Sciatic nerve (tissue), 2 donors: ENCODE measurements around the gene SIK2. TPM values are rescaled to one million over a fixed set of nuclear protein-coding genes. Genes with fewer than 3 reads are reported as not detected.
"Not testable (repeated sequence)": the region's sequence is repeated elsewhere in the genome, so short reads cannot be mapped to it uniquely, and the experiment has no call there.

Experiments
- ATAC-seq: fragments of 200-7000 bp; cut with Tn5 transposase; one replicate; pipeline ENCODE4 v1.9.1; 2020; ENCODE audit warnings: mild to moderate bottlenecking, moderate library complexity
- DNase-seq: peaks from one replicate; pipeline ENCODE4 v3.0.0-alpha.2; 2020; ENCODE audit warnings: low spot score
- intact Hi-C: fragments of 100-400 bp; cut with DNase I; formaldehyde crosslinking; loops from one replicate; pipeline ENCODE4 v1.14.2; 2022
- total RNA-seq: library from RNA; stranded (reverse); fragmentation: NEBNext Ultra II Directional; extraction: Animal tissue kit (Norgen Biotek cat#: 25700); gene quantifications from one replicate; pipeline ENCODE4 v1.2.1, GENCODE V29; 2021
- donor health status: DM: no; HTN: no; CAD: no.
- donor health status: DM: no; HTN: no; CAD: no.

SIK2 gene
- total RNA-seq, 1 donor from 2014 or later = 28.3 TPM

DNA sequence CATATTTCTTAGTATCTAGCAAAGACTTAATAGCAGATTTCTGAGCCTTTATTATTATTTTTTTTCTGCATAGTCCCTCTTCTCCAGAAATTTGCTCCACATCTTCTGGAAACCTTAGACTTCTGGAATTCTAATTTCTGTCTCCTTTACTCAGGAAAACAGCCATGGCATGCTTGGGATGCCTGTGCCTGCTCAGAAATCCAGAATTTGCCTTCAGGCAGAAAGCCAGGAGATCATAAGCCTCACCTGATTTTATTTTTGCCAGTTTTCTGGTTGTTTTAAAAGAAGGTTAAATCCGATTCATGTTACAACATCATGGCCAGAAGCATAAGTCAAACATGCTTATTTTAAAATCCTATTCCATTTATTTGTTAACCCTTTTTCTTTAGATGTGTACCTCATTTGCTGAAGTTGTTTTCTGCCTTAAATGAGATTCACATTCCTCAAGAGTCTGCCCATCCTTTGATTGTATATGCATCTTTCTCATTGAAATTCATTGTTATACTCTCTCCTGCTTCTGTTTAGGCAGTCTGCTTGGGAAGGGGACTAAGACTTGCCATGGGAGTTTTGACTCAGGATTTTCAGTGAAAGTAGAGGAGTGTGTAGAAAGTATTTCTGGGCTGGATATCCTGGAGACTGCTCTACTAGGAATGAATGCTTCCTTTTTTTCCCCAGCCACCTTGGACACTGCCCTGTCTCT is 37.1 kb downstream of the SIK2 start:
- no peak for ATAC-seq
- no peak for DNase-seq
- intact Hi-C loops = no loop called here

DNA sequence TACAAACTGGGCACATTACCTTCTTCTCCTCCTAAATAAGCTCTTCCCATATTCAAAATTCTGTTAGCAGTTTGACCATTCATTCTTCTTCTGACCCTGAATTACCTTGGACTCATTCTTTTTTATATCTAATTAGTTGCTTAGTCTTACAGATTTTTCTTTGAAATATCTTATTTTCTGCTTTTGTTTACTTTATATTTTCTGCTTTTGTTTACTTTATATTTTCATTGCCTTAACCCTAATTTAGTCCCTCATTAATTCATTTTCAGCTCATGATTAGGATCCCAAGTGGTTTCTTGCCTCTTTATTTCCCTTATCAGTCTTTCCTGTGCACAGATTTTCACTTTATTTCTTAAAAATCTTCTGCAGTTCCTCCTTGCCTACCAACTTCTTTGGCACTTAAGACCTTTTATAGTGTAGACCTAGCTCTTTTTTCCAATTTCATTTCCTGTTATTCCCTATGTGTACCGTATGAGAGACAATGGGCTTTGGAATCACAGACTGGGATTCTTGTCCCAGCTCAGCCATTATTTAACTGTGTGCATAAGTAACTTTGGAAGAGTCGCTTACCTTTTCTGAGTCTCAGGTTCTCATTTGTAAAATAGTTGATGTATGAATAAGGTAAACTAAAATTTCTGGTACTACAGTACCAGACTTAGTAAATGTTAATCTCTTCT is 39.2 kb downstream of the SIK2 start:
- DNase-seq (no peak), ATAC-seq (no peak)
- intact Hi-C loops = no loop called here

DNA sequence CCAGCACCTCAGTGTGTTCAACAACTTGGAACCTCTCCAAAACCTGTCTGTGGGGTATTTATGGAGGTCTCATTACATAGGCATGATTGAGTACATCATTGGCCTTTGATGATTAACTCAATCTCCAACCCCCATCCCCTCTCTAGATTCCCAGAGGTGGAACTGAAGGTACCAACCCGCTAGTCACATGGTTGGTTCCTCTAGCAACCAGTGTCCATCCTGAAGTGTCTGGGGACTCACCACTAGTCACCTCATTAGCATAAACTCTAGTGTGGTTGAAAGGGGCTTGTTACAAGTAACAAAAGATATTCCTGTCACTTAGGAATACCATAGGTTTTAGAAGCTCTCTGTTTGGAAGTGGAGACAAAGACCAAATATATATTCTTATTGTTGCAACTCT is 40.3 kb downstream of the SIK2 start:
- ATAC-seq (no peak), DNase-seq (no peak)
- intact Hi-C loops = no loop called here

DNA sequence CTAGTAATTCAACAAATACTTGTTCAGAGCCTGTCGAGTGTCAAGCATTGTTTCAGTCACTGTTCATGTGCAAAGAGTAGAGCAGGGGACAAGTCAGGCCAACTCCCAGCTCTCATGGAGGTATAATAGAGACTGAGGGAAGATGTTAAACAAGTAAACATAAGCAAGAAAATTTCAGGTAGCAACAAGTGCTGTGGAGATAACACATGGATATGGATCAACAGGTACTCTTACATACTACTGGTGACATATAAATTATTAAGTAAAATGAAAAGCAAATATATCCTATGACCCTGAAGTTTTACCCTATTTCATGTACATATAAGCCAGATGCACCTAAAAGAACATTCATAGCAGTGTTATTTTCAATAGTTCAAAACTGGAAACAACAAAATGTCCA is 42.7 kb downstream of the SIK2 start:
- intact Hi-C loops = no loop called here
- no peak for DNase-seq
- no peak for ATAC-seq

DNA sequence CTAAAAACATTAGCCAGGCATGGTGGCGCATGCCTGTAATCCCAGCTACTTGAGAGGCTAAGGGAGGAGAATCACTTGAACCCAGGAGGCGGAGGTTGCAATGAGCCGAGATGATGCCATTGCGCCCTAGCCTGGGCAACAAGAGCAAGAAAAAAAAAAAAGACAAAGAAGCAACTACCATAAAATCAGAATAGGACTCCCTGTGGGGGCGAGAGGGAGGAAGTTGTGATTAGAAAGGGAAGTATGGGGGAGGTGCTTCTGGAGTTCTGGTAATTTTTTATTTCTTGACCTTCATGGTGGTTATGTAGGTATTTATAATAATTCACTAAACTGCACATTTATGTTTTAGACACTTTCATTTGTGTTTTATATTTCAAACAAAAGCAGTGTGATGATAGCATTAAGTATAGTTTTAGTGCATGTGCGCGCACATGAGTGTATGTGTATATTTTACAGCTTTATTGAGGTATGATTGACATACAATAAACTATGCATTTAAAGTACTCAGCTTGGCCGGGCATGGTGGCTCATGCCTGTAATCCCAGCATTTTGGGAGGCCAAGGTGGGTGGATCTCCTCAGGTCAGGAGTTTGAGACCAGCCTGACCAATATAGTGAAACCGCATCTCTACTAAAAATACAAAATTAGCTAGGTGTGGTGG is 43.5 kb downstream of the SIK2 start:
- no peak for ATAC-seq
- intact Hi-C loops = no loop called here
- no peak for DNase-seq

DNA sequence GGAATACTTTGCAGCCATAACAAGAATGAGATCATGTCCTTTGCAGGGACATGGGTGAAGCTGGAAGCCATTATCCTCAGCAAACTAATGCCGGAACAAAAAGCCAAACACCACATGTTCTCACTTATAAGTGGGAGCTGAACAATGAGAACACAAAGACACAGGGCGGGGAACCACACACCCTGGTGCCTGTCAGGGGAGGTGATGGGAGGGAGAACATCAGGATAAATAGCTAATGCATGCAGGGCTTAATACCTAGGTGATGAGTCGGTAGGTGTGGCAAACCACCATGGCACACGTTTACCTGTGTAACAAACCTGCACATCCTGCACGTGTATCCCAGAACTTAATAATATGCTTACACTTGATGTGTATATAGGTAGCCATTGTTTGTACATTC is 49.1 kb downstream of the SIK2 start:
- intact Hi-C loops, DNase-seq, ATAC-seq: not testable (repeated sequence)

DNA sequence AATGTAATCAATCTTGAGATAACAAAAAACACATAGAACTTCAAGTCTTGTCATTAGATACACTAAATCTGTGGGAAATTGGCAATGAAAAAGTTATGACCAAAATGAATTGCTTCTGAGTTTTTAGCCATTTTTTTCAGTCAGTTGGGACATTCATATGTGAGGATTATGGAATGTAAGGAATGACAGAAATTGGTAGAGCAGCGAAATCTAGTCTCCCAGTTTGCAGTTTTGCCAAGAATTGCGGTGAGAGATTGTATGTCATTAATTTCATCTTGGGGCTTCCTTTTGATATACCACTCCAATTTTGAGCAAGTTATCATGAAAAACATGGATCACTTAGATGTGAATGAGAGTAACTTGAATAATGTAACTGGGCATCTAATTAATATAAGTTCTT is 49.9 kb downstream of the SIK2 start:
- DNase-seq (no peak), ATAC-seq (no peak)
- intact Hi-C loops = no loop called here

DNA sequence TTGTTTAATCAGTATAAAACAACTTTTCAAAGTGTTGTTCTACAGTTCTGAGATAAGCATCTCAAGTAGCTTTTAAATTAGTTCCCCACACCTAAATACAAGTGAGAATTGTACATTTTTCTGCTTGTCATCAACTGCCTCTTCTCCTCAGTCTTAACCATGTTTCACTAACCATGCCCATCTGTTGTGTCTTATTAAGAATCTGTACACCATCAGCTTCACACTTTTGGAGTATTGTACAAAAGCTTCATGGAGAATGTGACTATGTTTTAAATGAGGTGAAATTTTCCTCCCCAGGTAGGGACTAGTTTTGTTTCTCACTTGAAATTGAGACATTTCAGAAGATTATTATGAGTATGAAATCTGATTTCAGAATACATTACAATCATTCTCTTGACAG is 52.4 kb downstream of the SIK2 start:
- DNase-seq = no peak
- ATAC-seq = no peak
- intact Hi-C loops = no loop called here

DNA sequence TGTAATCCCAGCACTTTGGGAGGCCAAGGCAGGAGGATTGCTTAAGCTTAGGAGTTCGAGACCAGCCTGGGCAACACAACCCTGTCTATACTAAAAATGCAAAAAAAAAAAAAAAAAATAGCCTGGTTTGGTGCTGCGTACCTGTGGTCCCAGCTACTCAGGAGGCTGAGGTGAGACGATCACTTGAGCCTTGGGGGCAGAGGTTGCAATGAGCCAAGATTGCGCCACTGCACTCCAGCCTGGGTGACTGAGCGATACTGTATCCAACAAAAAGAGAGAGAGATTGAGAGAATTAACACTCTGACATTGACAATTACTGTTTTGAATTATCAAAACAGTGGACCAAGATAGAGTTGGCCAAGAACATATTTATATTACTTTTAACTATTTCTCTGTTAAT is 53.7 kb downstream of the SIK2 start:
- DNase-seq (no peak), ATAC-seq (no peak)
- intact Hi-C loops = no loop called here

DNA sequence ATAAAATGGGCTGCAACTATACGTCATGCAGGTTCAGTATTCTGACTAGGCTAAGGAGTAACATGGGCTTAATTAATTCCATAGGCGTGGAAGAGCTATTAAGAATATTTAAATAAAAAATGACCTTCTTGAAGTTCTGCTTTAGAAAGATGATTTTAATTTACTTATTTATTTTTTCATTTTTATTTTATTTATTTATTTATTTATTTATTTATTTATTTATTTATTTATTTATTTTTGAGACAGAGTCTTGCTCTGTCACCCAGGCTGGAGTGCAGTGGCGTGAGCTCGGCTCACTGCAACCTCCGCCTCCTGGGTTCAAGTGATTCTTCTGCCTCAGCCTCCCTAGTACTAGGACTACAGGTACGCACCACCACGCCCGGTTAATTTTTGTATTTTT is 55.7 kb downstream of the SIK2 start:
- ATAC-seq, intact Hi-C loops, DNase-seq: not testable (repeated sequence)

DNA sequence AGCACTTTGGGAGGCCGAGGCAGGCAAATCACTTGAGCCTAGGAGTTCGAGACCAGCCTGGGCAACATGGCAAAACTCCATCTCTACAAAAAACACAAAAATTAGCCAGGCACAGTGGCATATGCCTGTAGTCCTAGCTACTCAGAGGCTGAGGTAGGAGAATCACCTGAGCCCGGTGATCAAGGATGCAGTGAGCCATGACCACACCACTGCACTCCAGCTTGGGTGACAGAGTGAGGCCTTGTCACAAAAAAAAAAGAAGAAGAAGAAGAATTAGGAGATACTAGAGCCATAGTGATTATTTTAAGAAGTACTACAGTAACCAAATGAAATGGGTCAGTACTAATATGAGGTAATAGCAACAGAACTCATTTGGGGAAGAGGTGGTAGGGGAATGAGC is 56.2 kb downstream of the SIK2 start:
- intact Hi-C loops, ATAC-seq, DNase-seq: not testable (repeated sequence)

DNA sequence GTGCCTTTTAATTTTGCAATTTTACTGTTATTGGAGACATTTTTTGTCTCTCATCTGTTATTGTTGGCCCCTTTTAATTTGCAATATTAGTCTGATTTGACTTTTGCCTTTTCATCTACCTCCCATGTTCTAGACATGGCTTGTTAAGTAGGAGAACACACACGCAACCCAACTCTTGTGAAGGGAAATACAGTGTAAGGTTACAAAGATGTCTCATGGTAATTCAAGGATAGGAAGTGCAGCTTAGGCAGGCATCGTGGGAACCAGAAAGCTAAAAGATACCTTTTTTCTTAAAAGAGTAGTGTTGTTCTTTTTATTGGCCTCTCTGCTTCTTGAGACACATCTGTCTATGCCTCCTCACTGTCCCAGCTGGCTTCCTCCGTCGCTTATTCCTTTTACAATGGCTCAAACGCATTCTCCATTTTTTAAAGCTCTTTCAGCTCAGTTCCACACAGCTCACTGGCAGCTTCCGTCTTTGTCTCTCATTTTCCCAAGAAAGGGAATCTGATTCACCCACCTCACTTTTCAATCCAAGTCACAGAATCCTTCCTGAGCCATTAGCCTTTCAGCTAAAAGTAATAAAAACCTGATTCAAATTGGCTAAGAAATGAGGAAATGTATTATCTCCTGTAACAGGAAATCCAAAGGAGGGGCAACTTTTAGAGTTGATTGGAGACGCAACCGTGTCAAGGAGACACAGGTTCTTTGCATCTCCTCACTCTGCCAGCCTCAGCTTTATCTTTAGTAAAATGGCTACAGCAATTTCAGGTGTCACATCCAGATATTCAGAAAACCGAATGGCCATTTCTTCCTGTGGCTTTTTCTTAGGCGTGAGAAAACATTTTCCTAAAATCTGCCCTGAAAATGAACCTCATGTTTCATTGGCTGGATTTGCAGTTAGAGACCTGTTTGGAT is 57.2 kb downstream of the SIK2 start:
- ATAC-seq = no peak
- intact Hi-C loops = no loop called here
- DNase-seq = no peak

DNA sequence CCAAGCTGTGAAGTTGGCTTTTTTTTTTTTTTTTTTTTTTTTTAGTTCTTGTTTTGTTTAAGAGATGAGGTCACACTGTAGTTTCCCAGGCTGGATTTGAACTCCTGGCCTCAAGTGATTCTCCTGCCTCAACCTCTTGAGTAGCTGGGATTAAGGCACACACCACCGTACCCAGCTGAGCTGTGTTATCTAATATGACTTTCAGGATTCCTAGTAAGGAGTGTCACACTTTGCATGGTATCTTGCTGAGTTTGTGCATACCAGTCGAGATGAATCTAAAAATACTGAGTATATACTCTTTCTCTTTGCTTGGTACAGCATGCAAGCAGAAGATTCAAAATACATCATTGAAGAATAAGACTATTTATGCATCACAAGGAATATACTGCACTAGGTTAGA is 58.6 kb downstream of the SIK2 start:
- intact Hi-C loops = no loop called here
- DNase-seq (no peak), ATAC-seq (no peak)

DNA sequence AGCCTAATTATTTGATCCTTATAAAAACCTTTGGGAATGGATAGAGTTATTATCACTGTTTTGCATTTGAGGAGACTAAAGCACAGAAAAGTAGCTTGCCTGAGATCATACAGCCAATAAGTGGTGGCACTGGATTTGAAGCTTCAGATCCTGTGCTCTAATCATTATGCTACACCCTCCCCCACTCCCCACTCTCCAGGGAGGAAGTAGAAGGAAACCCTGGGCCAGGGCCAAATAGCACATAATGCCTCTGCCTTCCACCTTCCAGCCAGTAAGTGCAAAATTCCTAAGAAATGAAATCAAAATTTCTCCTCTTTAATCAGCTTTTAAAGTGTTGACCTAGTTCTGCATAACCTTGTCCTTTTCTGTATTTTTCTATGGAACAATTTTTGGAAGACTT is 61.6 kb downstream of the SIK2 start:
- ATAC-seq (peak; percentile 79), DNase-seq (peak; percentile 74)
- intact Hi-C loops = no loop called here

DNA sequence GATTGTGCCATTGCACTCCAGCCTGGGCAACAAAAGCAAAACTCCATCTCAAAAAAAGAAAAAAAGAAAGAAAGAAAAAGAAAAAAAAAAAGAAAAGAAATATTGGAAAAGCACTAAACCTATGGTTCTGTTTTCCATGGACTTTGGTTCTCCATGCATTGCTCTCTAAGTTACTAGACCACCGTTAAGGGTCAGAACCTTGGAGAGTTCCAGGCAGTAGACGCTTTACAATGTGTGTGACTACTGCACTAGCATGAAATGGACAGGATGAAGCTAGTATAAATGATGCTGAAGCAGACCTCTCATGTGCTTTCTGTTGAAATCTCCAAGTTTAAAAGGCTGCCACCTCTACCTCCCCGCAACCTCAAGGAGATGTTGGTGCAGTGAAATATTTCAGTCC is 63.5 kb downstream of the SIK2 start:
- no peak for DNase-seq
- ATAC-seq = peak; percentile 51
- intact Hi-C loops = no loop called here

DNA sequence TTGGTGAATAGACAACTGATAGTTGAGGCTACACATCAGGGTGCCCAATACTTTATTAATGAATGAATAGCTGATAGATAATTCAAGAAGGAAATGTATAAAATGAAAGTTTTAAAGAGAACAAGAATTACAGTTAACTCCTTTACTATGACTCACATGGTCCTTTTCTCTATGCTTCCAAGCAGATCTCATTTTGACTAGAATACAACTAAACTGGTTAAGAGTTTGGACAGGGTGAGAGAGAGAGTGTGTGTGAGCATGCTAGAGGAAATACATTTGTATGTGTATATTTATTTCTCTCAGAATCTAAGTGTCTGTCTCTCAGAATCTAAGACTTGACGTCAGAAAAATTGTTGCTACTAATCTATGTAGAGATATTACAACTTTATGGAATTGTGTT is 66.7 kb downstream of the SIK2 start:
- no peak for ATAC-seq
- intact Hi-C loops = no loop called here
- DNase-seq = no peak

DNA sequence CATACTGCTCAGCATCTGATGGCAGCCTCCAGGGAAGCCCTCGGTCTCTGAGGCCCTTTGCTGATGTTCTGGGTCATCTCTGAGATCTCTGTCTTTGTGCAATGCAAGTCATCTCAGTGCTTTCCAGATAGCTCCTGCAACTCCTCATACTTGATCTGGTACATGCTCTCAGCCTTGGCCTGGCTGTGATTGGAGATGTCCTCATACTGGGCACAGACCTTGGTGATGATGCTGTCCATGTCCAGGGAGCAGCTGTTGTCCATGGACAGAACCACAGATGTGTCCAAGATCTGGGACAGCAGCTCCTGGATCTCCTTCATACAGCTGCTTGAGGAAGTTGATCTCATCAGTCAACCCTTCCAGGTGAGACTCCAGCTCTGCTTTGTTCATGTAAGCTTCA is 69.1 kb downstream of the SIK2 start:
- DNase-seq = no peak
- no peak for ATAC-seq
- intact Hi-C loops = no loop called here

DNA sequence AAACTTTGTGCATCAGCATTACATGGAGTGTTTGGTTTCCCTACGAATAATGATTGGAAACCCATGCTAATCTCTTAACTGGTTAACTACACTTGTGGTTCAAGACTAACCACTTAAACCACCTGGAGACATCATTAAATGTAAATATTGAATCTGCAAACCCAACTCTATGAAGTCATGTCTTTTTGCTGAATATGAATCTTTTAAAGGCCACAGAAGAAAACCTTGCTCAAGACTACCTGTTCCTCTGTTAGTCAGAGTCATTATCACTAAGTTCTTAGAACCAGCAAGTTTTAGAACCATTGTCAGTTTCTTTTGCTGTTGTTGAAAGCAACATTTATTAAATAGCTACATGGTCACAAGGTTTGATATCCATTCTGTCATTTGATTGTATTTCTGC is 70.7 kb downstream of the SIK2 start:
- DNase-seq (no peak), ATAC-seq (no peak)
- intact Hi-C loops = no loop called here

DNA sequence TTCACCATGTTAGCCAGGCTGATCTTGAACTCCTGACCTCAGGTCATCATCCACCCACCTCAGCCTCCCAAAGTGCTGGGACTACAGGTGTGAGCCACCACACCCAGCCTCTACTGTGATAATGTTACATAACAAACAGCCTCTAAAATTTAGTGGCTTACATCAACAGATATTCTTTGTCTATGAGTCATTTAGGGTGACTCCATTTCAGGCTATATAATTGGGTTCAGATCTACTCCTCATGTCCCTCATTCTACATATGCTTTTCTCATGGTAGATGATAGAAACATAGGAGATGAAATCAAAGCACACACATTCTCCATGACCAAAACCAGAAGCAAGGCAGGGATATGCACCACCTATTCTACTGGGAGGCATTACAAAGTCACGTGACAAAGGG is 72.7 kb downstream of the SIK2 start:
- intact Hi-C loops = no loop called here
- ATAC-seq = no peak

More for the DNA sequence above, 72.7 kb downstream of the SIK2 start:
- DNase-seq = no peak
